ENCODE measurements around the gene ACKR3.

The ACKR3 gene

GRCh38 chr2:236616031-236616430 lies 46.4 kb downstream of the ACKR3 start:
- no peak for DNase-seq

GRCh38 chr2:236616624-236617023 lies 47.0 kb downstream of the ACKR3 start:
- DNase-seq, result no peak

GRCh38 chr2:236617221-236617737 lies 47.7 kb downstream of the ACKR3 start:
- no peak for DNase-seq

- no peak for DNase-seq
These were observed 48.2 kb downstream of the ACKR3 start for GRCh38 chr2:236617796-236618195.

GRCh38 chr2:236618370-236618769 lies 48.7 kb downstream of the ACKR3 start:
- DNase-seq, result no peak

GRCh38 chr2:236619910-236620612 lies 50.4 kb downstream of the ACKR3 start:
- DNase-seq, result no peak

GRCh38 chr2:236621786-236622185 lies 52.2 kb downstream of the ACKR3 start:
- DNase-seq, result no peak

- DNase-seq, result no peak
These were observed 52.6 kb downstream of the ACKR3 start for GRCh38 chr2:236622201-236622600.

- DNase-seq, result no peak
These were observed 53.0 kb downstream of the ACKR3 start for GRCh38 chr2:236622660-236623059.

- no peak for DNase-seq
These were observed 54.2 kb downstream of the ACKR3 start for GRCh38 chr2:236623816-236624215.

GRCh38 chr2:236625156-236625690 lies 55.6 kb downstream of the ACKR3 start:
- no peak for DNase-seq

- no peak for DNase-seq
These were observed 56.9 kb downstream of the ACKR3 start for GRCh38 chr2:236626391-236627150.

GRCh38 chr2:236627193-236627592 lies 57.6 kb downstream of the ACKR3 start:
- no peak for DNase-seq

- DNase-seq, result no peak
These were observed 58.2 kb downstream of the ACKR3 start for GRCh38 chr2:236627841-236628240.

- DNase-seq, result no peak
These were observed 58.8 kb downstream of the ACKR3 start for GRCh38 chr2:236628256-236628901.

GRCh38 chr2:236628981-236629605 lies 59.5 kb downstream of the ACKR3 start:
- DNase-seq, result no peak

- DNase-seq, result no peak
These were observed 60.6 kb downstream of the ACKR3 start for GRCh38 chr2:236629961-236630872.

- DNase-seq, result no peak
These were observed 61.7 kb downstream of the ACKR3 start for GRCh38 chr2:236631281-236631855.

GRCh38 chr2:236631856-236632291 lies 62.2 kb downstream of the ACKR3 start:
- DNase-seq, result no peak

Data from activated CD8-positive, alpha-beta memory T cell treated with anti-CD3 and anti-CD28 coated beads, Interleukin-2, amount 50 U/mL, for 4 hours (primary cell).